PC-9 (cell line): ENCODE measurements around the gene CDC25A. TPM values are rescaled to one million over a fixed set of nuclear protein-coding genes. Genes with fewer than 3 reads are reported as not detected.

Experiments
- BruUV-seq: library from RNA; stranded (reverse); fragments of 400-500 nt; replicated peaks from 2 replicates; lab custom pipeline; 2021; lab: Mats Ljungman, UMichigan
- CTCF ChIA-PET: fragments of 300-600 bp; sonication (Branson Sonifier 250); formaldehyde crosslinking; loops from one replicate; lab custom pipeline; 2022; ENCODE audit warnings: antibody characterized with exemption; lab: Charles Lee
- POLR2A ChIA-PET: fragments of 300-600 bp; sonication (Branson Sonifier 250); formaldehyde crosslinking; loops from one replicate; lab custom pipeline; 2022; ENCODE audit warnings: antibody characterized with exemption; ENCODE audit not compliant: unreplicated experiment; lab: Charles Lee
- DNase-seq, 2 experiments: peaks; one replicate each; pipeline versions ENCODE4 v3.0.0 to v3.0.0-alpha.2; 2015 to 2022; ENCODE audit warnings: mixed read lengths in 1 of 2
- H2AFZ ChIP-seq: fragments of 200-600 bp; sonication (generic); 2 replicates; pipeline ENCODE4 v1.8.1; 2017; ENCODE audit warnings: antibody characterized with exemption
- H3F3A ChIP-seq: fragments of 200-600 bp; sonication (generic); 2 replicates; pipeline ENCODE4 v1.8.1; 2017; ENCODE audit warnings: antibody characterized with exemption, mild to moderate bottlenecking, low read depth; ENCODE audit not compliant: insufficient read depth
- H3K27ac ChIP-seq: fragments of 200-600 bp; sonication (generic); 2 replicates; pipeline ENCODE4 v1.6.1; 2016; ENCODE audit warnings: mixed run types
- H3K27me3 ChIP-seq: fragments of 200-600 bp; sonication (generic); 2 replicates; pipeline ENCODE4 v1.6.1; 2016; ENCODE audit warnings: low read depth, mixed run types; ENCODE audit not compliant: insufficient read depth
- H3K36me3 ChIP-seq: fragments of 200-600 bp; sonication (generic); 2 replicates; pipeline ENCODE4 v1.6.1; 2016; ENCODE audit warnings: low read depth, mixed run types
- H3K4me1 ChIP-seq: fragments of 200-600 bp; sonication (generic); replicated peaks from 2 replicates; pipeline ENCODE4 v1.6.1; 2016; ENCODE audit warnings: mixed run types; ENCODE audit not compliant: insufficient read depth
- H3K4me2 ChIP-seq: fragments of 200-600 bp; sonication (generic); 2 replicates; pipeline ENCODE4 v1.6.1; 2017; ENCODE audit warnings: mixed run types
- H3K4me3 ChIP-seq: fragments of 200-600 bp; sonication (generic); 2 replicates; pipeline ENCODE4 v1.6.1; 2016; ENCODE audit warnings: mixed run types
- H3K79me2 ChIP-seq: fragments of 200-600 bp; sonication (generic); 2 replicates; pipeline ENCODE4 v1.6.1; 2017; ENCODE audit warnings: low read depth, mixed run types
- H3K9me2 ChIP-seq: fragments of 200-600 bp; sonication (generic); 2 replicates; pipeline ENCODE4 v1.8.1; 2017; ENCODE audit warnings: mild to moderate bottlenecking; ENCODE audit not compliant: insufficient read depth
- H3K9me3 ChIP-seq: fragments of 200-600 bp; sonication (generic); 2 replicates; pipeline ENCODE4 v1.8.1; 2016; ENCODE audit warnings: low read depth; ENCODE audit not compliant: insufficient read depth
- H4K20me1 ChIP-seq: fragments of 200-600 bp; sonication (generic); 2 replicates; pipeline ENCODE4 v1.8.1; 2017; ENCODE audit not compliant: insufficient read depth
- CTCF ChIP-seq: fragments of 200-600 bp; sonication (generic); conservative IDR thresholded peaks from 2 replicates; pipeline ENCODE4 v1.6.1; 2017; ENCODE audit warnings: mixed run types, antibody characterized with exemption, mild to moderate bottlenecking, moderate library complexity
- EZH2 ChIP-seq: fragments of 200-600 bp; sonication (generic); IDR thresholded peaks from 2 replicates; pipeline ENCODE4 v1.8.0; 2017; ENCODE audit warnings: antibody characterized with exemption, low read depth
- intact Hi-C: fragments of 100-400 bp; cut with micrococcal nuclease; formaldehyde crosslinking; loops from one replicate; pipeline ENCODE4 v1.10.0; 2022; ENCODE audit not compliant: unreplicated experiment
- total RNA-seq: library from RNA; stranded (reverse); gene quantifications from 2 replicates; pipeline ENCODE4 v1.2.3, GENCODE V29; 2021

Gene CDC25A
- total RNA-seq, 1 experiment from 2014 or later, result 9.7 TPM

- DNase-seq, result no peak
- peaks cover 3% of the 10 kb centered on the region; the same call in 1 of the 2 replicates for H3F3A ChIP-seq
- ChIA-PET CTCF (interaction anchor here (0.6 kb wide), 1 partner anchor 654 kb away, joined by 5 read pairs; no protein-coding TSS in a partner anchor), POLR2A (interaction anchor here (0.5 to 0.7 kb wide), 4 partner anchors 89 to 249 kb away, joined by 3 to 10 read pairs (median 4); no protein-coding TSS in a partner anchor)
- H3K27me3 ChIP-seq, result no peaks in the 10 kb centered on the region
- TF ChIP-seq CTCF (no peak), EZH2 (no peak)
- peak overlapping the region; percentile 99 for H2AFZ ChIP-seq
- 0 out of 2 replicates have a peak, but pooled peaks cover 12% of the 10 kb centered on the region for H3K36me3 ChIP-seq
- intact Hi-C loops, result no loop called here
- no peaks in the 10 kb centered on the region for H4K20me1 ChIP-seq
- peak overlapping the region; percentile 87 for H3K4me3 ChIP-seq
- no peaks in the 10 kb centered on the region for H3K9me2 ChIP-seq
- no peak overlapping the region for H3K27ac ChIP-seq
- peaks cover 10% of the 10 kb centered on the region; the same call in 1 of the 2 replicates for H3K4me1 ChIP-seq
- H3K79me2 ChIP-seq, result peaks cover 23% of the 10 kb centered on the region
- peak overlapping the region; percentile 83 for H3K4me2 ChIP-seq
- no peaks in the 10 kb centered on the region for H3K9me3 ChIP-seq
- BruUV-seq, result TSS peak; percentile 37
These were observed 1.5 kb downstream of the CDC25A start for GRCh38 chr3:48186631-48187300.

- no TSS peak for BruUV-seq
- TF ChIP-seq EZH2, result no peak
- no peak for TF ChIP-seq CTCF
- peaks cover 3% of the 10 kb centered on the region; the same call in 1 of the 2 replicates for H3F3A ChIP-seq
- H3K79me2 ChIP-seq, result peaks cover 23% of the 10 kb centered on the region
- H3K27me3 ChIP-seq, result no peaks in the 10 kb centered on the region
- H3K4me3 ChIP-seq, result no peak overlapping the region
- H4K20me1 ChIP-seq, result no peaks in the 10 kb centered on the region
- no peak overlapping the region for H3K27ac ChIP-seq
- ChIA-PET POLR2A (no interaction called here), CTCF (no interaction called here)
- no peaks in the 10 kb centered on the region for H3K9me3 ChIP-seq
- peaks cover 10% of the 10 kb centered on the region; the same call in 1 of the 2 replicates for H3K4me1 ChIP-seq
- H3K4me2 ChIP-seq, result no peak overlapping the region
- intact Hi-C loops, result no loop called here
- no peaks in the 10 kb centered on the region for H3K9me2 ChIP-seq
- 0 out of 2 replicates have a peak, but pooled peaks cover 13% of the 10 kb centered on the region for H3K36me3 ChIP-seq
- DNase-seq, result no peak
- H2AFZ ChIP-seq, result no peak overlapping the region
These were observed 3.1 kb downstream of the CDC25A start for GRCh38 chr3:48185129-48185528.

GRCh38 chr3:48184299-48184698 is 3.9 kb downstream of the CDC25A start:
- H3K27me3 ChIP-seq, result no peaks in the 10 kb centered on the region
- H3K9me2 ChIP-seq, result no peaks in the 10 kb centered on the region
- no peak for DNase-seq
- H3K4me3 ChIP-seq, result no peak overlapping the region
- H2AFZ ChIP-seq, result no peak overlapping the region
- H3K9me3 ChIP-seq, result no peaks in the 10 kb centered on the region
- H3K4me2 ChIP-seq, result no peak overlapping the region
- H3K4me1 ChIP-seq, result peaks cover 10% of the 10 kb centered on the region; the same call in 1 of the 2 replicates
- H3K36me3 ChIP-seq, result 0 out of 2 replicates have a peak, but pooled peaks cover 13% of the 10 kb centered on the region
- ChIA-PET POLR2A (interaction anchor here (0.5 to 0.7 kb wide), 2 partner anchors 373 to 656 kb away, joined by 3 to 4 read pairs; no protein-coding TSS in a partner anchor), CTCF (no interaction called here)
- intact Hi-C loops, result no loop called here
- no peaks in the 10 kb centered on the region for H4K20me1 ChIP-seq
- no TSS peak for BruUV-seq
- TF ChIP-seq CTCF (no peak), EZH2 (no peak)
- no peak overlapping the region for H3K27ac ChIP-seq
- H3F3A ChIP-seq, result peaks cover 3% of the 10 kb centered on the region; the same call in 1 of the 2 replicates
- peaks cover 23% of the 10 kb centered on the region for H3K79me2 ChIP-seq
